Neural crest cell (in vitro differentiated cells): ENCODE data around the gene NPAS1. TPM values are rescaled to one million over a fixed set of nuclear protein-coding genes. Genes with fewer than 3 reads are reported as not detected.
A peak's percentile ranks its signal among the peaks of the same experiment; 100 is the strongest.
"Not testable (repeated sequence)": the region's sequence is repeated elsewhere in the genome, so short reads cannot be mapped to it uniquely, and the experiment has no call there.

Source experiments
- DNase-seq: peaks from one replicate; pipeline ENCODE4 v3.0.0; 2021; ENCODE audit warnings: low read depth, mixed read lengths, low spot score
- H3K27ac Mint-ChIP-seq: one replicate; pipeline ENCODE4 v1.8.0; 2021; ENCODE audit warnings: mild to moderate bottlenecking, mixed read lengths; ENCODE audit not compliant: unreplicated experiment
- H3K27me3 Mint-ChIP-seq: 2 replicates; pipeline ENCODE4 v1.8.0; 2021; ENCODE audit warnings: low read depth, mild to moderate bottlenecking, mixed read lengths
- H3K36me3 Mint-ChIP-seq: 2 replicates; pipeline ENCODE4 v1.8.0; 2021; ENCODE audit warnings: low read depth, mild to moderate bottlenecking, mixed read lengths
- H3K4me1 Mint-ChIP-seq: 2 replicates; pipeline ENCODE4 v1.8.0; 2021; ENCODE audit warnings: mixed read lengths
- H3K4me3 Mint-ChIP-seq: one replicate; pipeline ENCODE4 v1.8.0; 2021; ENCODE audit warnings: mild to moderate bottlenecking, mixed read lengths
- H3K9me3 Mint-ChIP-seq: 2 replicates; pipeline ENCODE4 v1.8.0; 2021; ENCODE audit warnings: mixed read lengths
- CTCF ChIP-seq: fragments of 200-600 bp; sonication (generic); conservative IDR thresholded peaks from 2 replicates; pipeline ENCODE4 v1.5.0; 2021; ENCODE audit warnings: antibody characterized with exemption, mild to moderate bottlenecking
- total RNA-seq: library from RNA; stranded (reverse); gene quantifications from 2 replicates; pipeline ENCODE4 v1.2.1, GENCODE V29; 2021

The NPAS1 gene
- total RNA-seq, 1 donor from 2014 or later: 1.5 TPM

GRCh38 chr19:47047272-47047762, 27.7 kb downstream of the NPAS1 start:
- H3K9me3 Mint-ChIP-seq: peaks cover 3% of the 10 kb centered on the region
- H3K36me3 Mint-ChIP-seq: peaks cover 5% of the 10 kb centered on the region
- peaks cover 14% of the 10 kb centered on the region for H3K4me1 Mint-ChIP-seq
- H3K27me3 Mint-ChIP-seq: peaks cover 2% of the 10 kb centered on the region
- H3K27ac Mint-ChIP-seq: no peak overlapping the region
- no peak for DNase-seq
- no peak for TF ChIP-seq CTCF
- peak overlapping the region; percentile 100 for H3K4me3 Mint-ChIP-seq

- peak; percentile 72 for DNase-seq
- H3K9me3 Mint-ChIP-seq: peaks cover 3% of the 10 kb centered on the region
- peaks cover 2% of the 10 kb centered on the region for H3K27me3 Mint-ChIP-seq
- no peak for TF ChIP-seq CTCF
- peak overlapping the region; percentile 100 for H3K4me3 Mint-ChIP-seq
- H3K27ac Mint-ChIP-seq: peak overlapping the region; percentile 95
- peaks cover 14% of the 10 kb centered on the region for H3K4me1 Mint-ChIP-seq
- peaks cover 5% of the 10 kb centered on the region for H3K36me3 Mint-ChIP-seq
Observed at GRCh38 chr19:47047763-47048405, 28.2 kb downstream of the NPAS1 start.

GRCh38 chr19:47049307-47049700, 29.7 kb downstream of the NPAS1 start:
- no peak for DNase-seq
- no peak for TF ChIP-seq CTCF
- peaks cover 2% of the 10 kb centered on the region for H3K27me3 Mint-ChIP-seq
- peak overlapping the region; percentile 91 for H3K4me3 Mint-ChIP-seq
- peaks cover 5% of the 10 kb centered on the region for H3K36me3 Mint-ChIP-seq
- H3K4me1 Mint-ChIP-seq: peaks cover 14% of the 10 kb centered on the region
- peak overlapping the region; percentile 71 for H3K27ac Mint-ChIP-seq
- peaks cover 3% of the 10 kb centered on the region for H3K9me3 Mint-ChIP-seq

- not testable (repeated sequence) for H3K9me3 Mint-ChIP-seq, H3K36me3 Mint-ChIP-seq, DNase-seq, H3K27me3 Mint-ChIP-seq, H3K4me3 Mint-ChIP-seq
- Mint-ChIP-seq H3K4me1 (peaks cover 14% of the 10 kb centered on the region), H3K27ac (peak overlapping the region; percentile 72)
Observed at GRCh38 chr19:47050562-47050961, 30.9 kb downstream of the NPAS1 start.

GRCh38 chr19:47056411-47056810, 36.8 kb downstream of the NPAS1 start:
- Mint-ChIP-seq H3K9me3 (no peaks in the 10 kb centered on the region), H3K4me1 (peaks cover 11% of the 10 kb centered on the region), H3K36me3 (no peaks in the 10 kb centered on the region), H3K4me3 (no peak overlapping the region), H3K27ac (no peak overlapping the region), H3K27me3 (no peaks in the 10 kb centered on the region)
- TF ChIP-seq CTCF: no peak
- DNase-seq: no peak

- H3K36me3 Mint-ChIP-seq: no peaks in the 10 kb centered on the region
- no peak overlapping the region for H3K27ac Mint-ChIP-seq
- peak overlapping the region; percentile 12 for H3K4me3 Mint-ChIP-seq
- peaks cover 11% of the 10 kb centered on the region for H3K4me1 Mint-ChIP-seq
- no peaks in the 10 kb centered on the region for H3K9me3 Mint-ChIP-seq
- no peak for DNase-seq
- no peak for TF ChIP-seq CTCF
- H3K27me3 Mint-ChIP-seq: no peaks in the 10 kb centered on the region
Observed at GRCh38 chr19:47057328-47057727, 37.7 kb downstream of the NPAS1 start.
